ENCODE results near the gene TLE4. TPM values are rescaled to one million over a fixed set of nuclear protein-coding genes. Genes with fewer than 3 reads are reported as not detected.
A peak's percentile ranks its signal among the peaks of the same experiment; 100 is the strongest.
"Not testable (repeated sequence)": the region's sequence is repeated elsewhere in the genome, so short reads cannot be mapped to it uniquely, and the experiment has no call there.

Gene TLE4
- total RNA-seq, 1 donor = 79.0 TPM

- no peak for DNase-seq (ENCODE audit: low read depth)
- no peak overlapping the region for H3K4me3 ChIP-seq (ENCODE audit: low read depth, low read length)
- no peak for TF ChIP-seq CTCF (IDR thresholded peaks at IDR 0.05; ENCODE audit: insufficient read depth, low read depth, low read length)
These were observed 60.9 kb downstream of the TLE4 start for GRCh38 chr9:79632705-79633104.

GRCh38 chr9:79633558-79633957 is 61.8 kb downstream of the TLE4 start:
- no peak for DNase-seq (ENCODE audit: low read depth)
- no peak for TF ChIP-seq CTCF (IDR thresholded peaks at IDR 0.05; ENCODE audit: insufficient read depth, low read depth, low read length)

GRCh38 chr9:79637177-79637925 is 65.6 kb downstream of the TLE4 start:
- peak; percentile 15 for DNase-seq (ENCODE audit: low read depth)
- no peak for TF ChIP-seq CTCF (IDR thresholded peaks at IDR 0.05; ENCODE audit: insufficient read depth, low read depth, low read length)
- no peak overlapping the region for H3K4me3 ChIP-seq (ENCODE audit: low read depth, low read length)

More at GRCh38 chr9:79633558-79633957, 61.8 kb downstream of the TLE4 start:
- H3K4me3 ChIP-seq (ENCODE audit: low read depth, low read length) = no peak overlapping the region

DNA sequence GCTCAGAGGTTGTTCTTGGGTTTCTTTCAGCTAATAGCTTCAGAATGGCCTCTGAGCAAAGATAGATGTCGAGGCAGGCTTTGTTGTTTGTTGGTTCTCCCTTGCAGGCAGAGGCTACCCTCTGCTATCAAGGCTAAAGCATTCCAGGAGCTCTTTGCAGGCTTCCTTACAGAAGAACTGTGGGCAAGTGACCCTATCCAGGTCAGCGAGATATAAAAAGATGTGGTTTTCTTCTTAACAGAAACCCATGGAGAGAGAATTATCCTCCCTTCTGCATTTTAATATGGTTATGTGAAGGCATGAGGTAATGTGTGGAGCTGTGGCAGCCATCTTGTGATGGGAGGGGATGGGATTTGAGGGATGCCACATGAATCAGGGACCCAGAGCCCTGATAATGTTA is 67.0 kb downstream of the TLE4 start:
- no peak overlapping the region for H3K4me3 ChIP-seq (ENCODE audit: low read depth, low read length)
- TF ChIP-seq CTCF (IDR thresholded peaks at IDR 0.05; ENCODE audit: insufficient read depth, low read depth, low read length) = no peak
- no peak for DNase-seq (ENCODE audit: low read depth)

GRCh38 chr9:79639354-79639753 is 67.6 kb downstream of the TLE4 start:
- TF ChIP-seq CTCF (IDR thresholded peaks at IDR 0.05; ENCODE audit: insufficient read depth, low read depth, low read length) = no peak
- H3K4me3 ChIP-seq (ENCODE audit: low read depth, low read length) = no peak overlapping the region
- DNase-seq (ENCODE audit: low read depth) = no peak

DNA sequence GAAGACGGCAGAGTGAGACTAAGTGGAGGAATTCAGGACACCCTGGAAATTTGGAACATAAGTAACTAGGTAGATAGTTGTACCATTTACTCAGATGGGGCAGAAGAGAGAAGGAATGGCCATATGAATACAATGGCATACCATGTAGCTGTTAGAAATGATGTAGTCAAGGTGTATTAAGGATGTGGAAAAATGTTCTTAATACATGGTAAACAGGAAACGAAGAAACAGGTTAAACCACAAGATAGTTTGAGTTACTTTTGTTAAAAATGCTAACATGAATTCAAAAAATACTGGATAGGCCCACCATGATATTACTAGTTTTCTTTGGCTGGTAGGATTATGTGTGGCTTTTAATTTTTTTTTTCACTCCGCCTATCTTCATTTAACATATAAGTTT is 68.3 kb downstream of the TLE4 start:
- H3K4me3 ChIP-seq (ENCODE audit: low read depth, low read length); DNase-seq (ENCODE audit: low read depth): not testable (repeated sequence)

DNA sequence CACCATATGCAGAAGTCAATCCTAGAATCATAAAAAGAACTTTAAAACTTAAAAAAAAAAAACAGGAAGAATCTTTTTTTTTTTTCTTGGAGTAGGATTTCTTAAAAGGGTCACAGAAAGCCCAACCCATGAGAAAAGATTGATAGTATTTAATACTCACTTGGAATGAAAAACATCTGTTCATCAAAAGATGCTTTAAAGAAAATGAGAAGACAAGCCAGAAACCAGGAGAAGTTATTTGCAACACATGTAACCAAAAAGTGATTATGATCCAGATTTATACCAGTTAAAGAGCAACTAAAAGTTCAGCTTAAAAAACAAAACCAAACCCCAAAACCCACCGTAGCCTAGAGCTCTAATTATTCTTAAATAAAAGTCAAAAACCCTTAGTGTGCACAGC is 69.3 kb downstream of the TLE4 start:
- no peak overlapping the region for H3K4me3 ChIP-seq (ENCODE audit: low read depth, low read length)
- no peak for DNase-seq (ENCODE audit: low read depth)
- no peak for TF ChIP-seq CTCF (IDR thresholded peaks at IDR 0.05; ENCODE audit: insufficient read depth, low read depth, low read length)

All from fibroblast of villous mesenchyme (primary cell).